HepG2 (cell line): ENCODE measurements around the gene PRSS2. TPM values are rescaled to one million over a fixed set of nuclear protein-coding genes. Genes with fewer than 3 reads are reported as not detected.

Experiments used
- ATAC-seq: fragments of 200-7000 bp; cut with Tn5 transposase; 3 replicates; pipeline ENCODE4 v1.9.1; 2020; ENCODE audit warnings: mild to moderate bottlenecking, moderate library complexity
- BruUV-seq: library from RNA; stranded (reverse); fragments of 400-500 nt; replicated peaks from 2 replicates; lab custom pipeline; 2021; lab: Mats Ljungman, UMichigan
- CTCF ChIA-PET: fragments of 300-600 bp; formaldehyde crosslinking; extraction: SDS; loops from one replicate; lab custom pipeline; 2021; ENCODE audit warnings: low total read pairs, inconsistent platforms, low intra/inter-chr PET ratio; lab: Yijun Ruan, JAX
- POLR2A ChIA-PET: fragments of 350-600 bp; sonication (Branson Sonifier 250); formaldehyde crosslinking; loops from one replicate; lab custom pipeline; 2020; ENCODE audit warnings: antibody characterized with exemption, inconsistent platforms; lab: Yijun Ruan, JAX
- DNase-seq: peaks from one replicate; pipeline ENCODE4 v3.0.0-alpha.2; 2015; ENCODE audit warnings: low spot score
- FAIRE-seq: peaks from 3 replicates; lab custom pipeline; 2011; peaks lifted over from hg19 to GRCh38; lab: Jason Lieb, UNC
- H2AFZ ChIP-seq: one replicate; pipeline ENCODE4 v1.6.1; 2011; ENCODE audit warnings: low read length, inconsistent platforms
- H3K27ac ChIP-seq: fragments of 300-600 bp; 3 replicates; pipeline ENCODE4 v1.8.0; 2011; ENCODE audit warnings: mixed run types, mild to moderate bottlenecking, mixed read lengths, low read length, inconsistent platforms; ENCODE audit not compliant: insufficient read depth; ENCODE audit errors: extremely low read length
- H3K27me3 ChIP-seq, 2 experiments: fragments of 200-600 bp in 1 of 2; 2 replicates in 1 of 2; 3 replicates in 1 of 2; pipeline versions ENCODE4 v1.6.0 to v1.8.0; 2011; ENCODE audit warnings: low read length in 2 of 2, mild to moderate bottlenecking in 2 of 2, moderate library complexity in 2 of 2, inconsistent platforms in 1 of 2; ENCODE audit not compliant: insufficient read depth in 2 of 2, control insufficient read depth in 1 of 2
- H3K36me3 ChIP-seq, 2 experiments: fragments of 200-600 bp in 1 of 2; replicated peaks in 1 of 2; 2 replicates in 1 of 2; 3 replicates in 1 of 2; pipeline versions ENCODE4 v1.5.1 to v1.8.0; 2011; ENCODE audit warnings: low read length in 2 of 2, inconsistent platforms in 1 of 2; ENCODE audit not compliant: insufficient read depth in 2 of 2, control insufficient read depth in 1 of 2
- H3K4me1 ChIP-seq: 2 replicates; pipeline ENCODE4 v1.5.1; 2012; ENCODE audit warnings: low read length, inconsistent platforms; ENCODE audit not compliant: insufficient read depth
- H3K4me2 ChIP-seq: 2 replicates; pipeline ENCODE4 v1.6.0; 2011; ENCODE audit warnings: low read depth, low read length, inconsistent platforms
- H3K4me3 ChIP-seq, 3 experiments: fragments of 200-600 bp in 1 of 3; sonication (generic), shearing (Covaris generic) in 1 of 3; replicated peaks in 1 of 3; 2 replicates each; pipeline ENCODE4 v1.5.1; 2011 to 2016; ENCODE audit warnings: low read length in 3 of 3, inconsistent platforms in 2 of 3, low read depth in 2 of 3, mild to moderate bottlenecking in 2 of 3, control low read depth in 1 of 3, mixed read lengths in 1 of 3; ENCODE audit not compliant: insufficient read depth in 1 of 3
- H3K79me2 ChIP-seq: one replicate; pipeline ENCODE4 v1.6.1; 2011; ENCODE audit warnings: low read length, inconsistent platforms; ENCODE audit not compliant: insufficient read depth
- H3K9ac ChIP-seq: 2 replicates; pipeline ENCODE4 v1.6.0; 2011; ENCODE audit warnings: mild to moderate bottlenecking, low read depth, low read length, inconsistent platforms; ENCODE audit not compliant: insufficient read depth
- H3K9me3 ChIP-seq: 2 replicates; pipeline ENCODE4 v1.5.1; 2012; ENCODE audit warnings: mild to moderate bottlenecking, low read length
- H4K20me1 ChIP-seq: 2 replicates; pipeline ENCODE4 v1.6.0; 2011; ENCODE audit warnings: inconsistent platforms, mild to moderate bottlenecking, low read length, moderate library complexity; ENCODE audit not compliant: insufficient read depth
- ATF7-NPFF ChIP-seq: sonication (generic); formaldehyde crosslinking; IDR thresholded peaks from 2 replicates; pipeline ENCODE4 v1.8.1; 2023; ENCODE audit warnings: mild to moderate bottlenecking, low read depth, missing genetic modification reagents, moderate library complexity
- CTCF ChIP-seq: sonication (generic); formaldehyde crosslinking; IDR thresholded peaks from 2 replicates; pipeline ENCODE4 v1.5.0; 2020; ENCODE audit warnings: mild to moderate bottlenecking, missing genetic modification reagents, moderate library complexity
- DMAP1 ChIP-seq: IDR thresholded peaks from 2 replicates; pipeline ENCODE4 v1.6.1; 2016
- RARG ChIP-seq: sonication (generic); formaldehyde crosslinking; IDR thresholded peaks from 2 replicates; pipeline ENCODE4 v1.4.0; 2020; ENCODE audit warnings: low read depth, mild to moderate bottlenecking, missing genetic modification reagents
- RBAK ChIP-seq: sonication (generic); formaldehyde crosslinking; IDR thresholded peaks from 2 replicates; pipeline ENCODE4 v1.5.1; 2020; ENCODE audit warnings: mild to moderate bottlenecking, missing genetic modification reagents
- SMC3 ChIP-seq: IDR thresholded peaks from 2 replicates; pipeline ENCODE4 v1.6.1; 2011; ENCODE audit warnings: low read length, improper control_type of control experiment
- SRSF4 ChIP-seq: fragments of 200-400 bp; formaldehyde crosslinking; IDR thresholded peaks from one replicate; pipeline ENCODE4 v1.6.1; 2018; ENCODE audit warnings: mild to moderate bottlenecking, low read depth, low read length, moderate library complexity; ENCODE audit not compliant: poor library complexity, severe bottlenecking
- TCF7 ChIP-seq: sonication (generic); IDR thresholded peaks from 2 replicates; pipeline ENCODE4 v1.6.1; 2016; ENCODE audit warnings: antibody characterized with exemption, low read depth
- ZNF460 ChIP-seq: sonication (generic); formaldehyde crosslinking; IDR thresholded peaks from 2 replicates; pipeline ENCODE4 v1.5.1; 2020; ENCODE audit warnings: missing genetic modification reagents, mild to moderate bottlenecking, borderline replicate concordance
- ZNF468 ChIP-seq: sonication (generic); formaldehyde crosslinking; IDR thresholded peaks from 2 replicates; pipeline ENCODE4 v1.8.0; 2022; ENCODE audit warnings: mild to moderate bottlenecking, moderate library complexity, missing genetic modification reagents
- ZNF562 ChIP-seq: sonication (generic); formaldehyde crosslinking; IDR thresholded peaks from 2 replicates; pipeline ENCODE4 v1.8.0; 2022; ENCODE audit warnings: missing genetic modification reagents, borderline replicate concordance
- WGBS: methylation state at CpG from one replicate; pipeline ENCODE4 v1.1.6; 2017; ENCODE audit warnings: low lambda C conversion rate; 5-methylcytosine and 5-hydroxymethylcytosine counted together
- in situ Hi-C: cut with HindIII; loops from 2 replicates; pipeline ENCODE4 v1.10.0; 2017; ENCODE audit warnings: low pct_unique_long_range_greater_than_20kb; ENCODE audit not compliant: extremely low pct_ligation_motif_present
- intact Hi-C: fragments of 100-400 bp; cut with micrococcal nuclease; formaldehyde crosslinking; loops from one replicate; pipeline ENCODE4 v1.10.0; 2022; ENCODE audit not compliant: unreplicated experiment
- polyA plus RNA-seq, 8 experiments: library from polyadenylated mRNA; depleted of rRNA in 3 of 8; stranded (reverse) in 7 of 8; unstranded in 1 of 8; fragments of >200 nt; fragmentation: Illumina TruSeq in 4 of 8; extraction: Trizol in 4 of 8; gene quantifications; 2 replicates each; pipeline versions ENCODE4 v1.2.1 to v1.2.3, GENCODE V29; 2011 to 2016; ENCODE audit warnings: low read depth in 4 of 8, missing spikeins in 1 of 8, mixed read lengths in 1 of 8; ENCODE audit not compliant: insufficient read depth in 1 of 8
- total RNA-seq, 5 experiments: library from RNA; depleted of rRNA; stranded (reverse); fragments of >200 nt; fragmentation: Illumina TruSeq; extraction: Trizol; gene quantifications; 2 replicates each; pipeline ENCODE4 v1.2.3, GENCODE V29; 2016; ENCODE audit warnings: low read depth in 1 of 5

Gene PRSS2
- total and polyA plus RNA-seq, 2 of the 13 experiments (the other 11 are each of a cell fraction or from before 2014, with no cell fraction given) = not detected

GRCh38 chr7:142814451-142814850 lies 43.7 kb downstream of the PRSS2 start:
- H3K9ac ChIP-seq = no peak overlapping the region
- TF ChIP-seq ZNF562 (CRISPR knock-in tag) = no peak
- no peak for TF ChIP-seq DMAP1 (CRISPR knock-in tag)
- TF ChIP-seq TCF7 = no peak
- TF ChIP-seq ZNF460 (CRISPR knock-in tag) = no peak
- TF ChIP-seq RBAK (CRISPR knock-in tag) = no peak
- no peak for TF ChIP-seq ZNF468 (CRISPR knock-in tag)
- no peak for TF ChIP-seq SMC3
- TF ChIP-seq SRSF4 = no peak
- TF ChIP-seq RARG = no peak
- no peak for TF ChIP-seq ATF7-NPFF (CRISPR knock-in tag)
- H3K27ac ChIP-seq = no peak overlapping the region
- no peak for ATAC-seq
- H3K27me3 ChIP-seq = no peaks in the 10 kb centered on the region
- no peaks in the 10 kb centered on the region for H3K36me3 ChIP-seq
- H3K4me3 ChIP-seq = no peak overlapping the region
- ChIA-PET CTCF (no interaction called here), POLR2A (no interaction called here)
- H2AFZ ChIP-seq = no peak overlapping the region
- 0% methylated on average over 2 of the region's 2 CpGs for WGBS
- H3K4me2 ChIP-seq = no peak overlapping the region
- H3K9me3 ChIP-seq = no peaks in the 10 kb centered on the region
- no peak for FAIRE-seq
- BruUV-seq = no TSS peak
- intact Hi-C loops (loop anchor here (5.0 kb wide), 1 partner anchor 1392 kb away; no protein-coding TSS in a partner anchor), in situ Hi-C loops (no loop called here)
- no peaks in the 10 kb centered on the region for H3K4me1 ChIP-seq
- no peaks in the 10 kb centered on the region for H3K79me2 ChIP-seq
- no peaks in the 10 kb centered on the region for H4K20me1 ChIP-seq
- no peak for DNase-seq

GRCh38 chr7:142815134-142815533 lies 44.4 kb downstream of the PRSS2 start:
- H3K79me2 ChIP-seq = no peaks in the 10 kb centered on the region
- no peak for TF ChIP-seq CTCF (CRISPR knock-in tag)
- TF ChIP-seq, all 625 proteins: peak for 0
- Histone ChIP-seq H3K4me3 (no peak overlapping the region), H4K20me1 (no peaks in the 10 kb centered on the region), H2AFZ (no peak overlapping the region), H3K4me2 (no peak overlapping the region), H3K27ac (no peak overlapping the region), H3K9me3 (no peaks in the 10 kb centered on the region), H3K36me3 (no peaks in the 10 kb centered on the region), H3K27me3 (no peaks in the 10 kb centered on the region), H3K9ac (no peak overlapping the region), H3K4me1 (no peaks in the 10 kb centered on the region)
- ChIA-PET POLR2A (no interaction called here), CTCF (no interaction called here)
- WGBS = 50% methylated on average over 3 of the region's 3 CpGs
- FAIRE-seq = no peak
- in situ Hi-C loops = no loop called here
- no peak for ATAC-seq
- DNase-seq = no peak
- intact Hi-C loops = no loop called here
- no TSS peak for BruUV-seq
